Activated T-cell treated with anti-CD3 and anti-CD28 coated beads for 48 hours (primary cell): ENCODE measurements around the gene ROR2.
"Not testable (repeated sequence)": the region's sequence is repeated elsewhere in the genome, so short reads cannot be mapped to it uniquely, and the experiment has no call there.

Source experiments
- DNase-seq: peaks from one replicate; pipeline ENCODE4 v3.0.0-alpha.2; 2020; ENCODE audit warnings: low read depth

Gene ROR2

DNA sequence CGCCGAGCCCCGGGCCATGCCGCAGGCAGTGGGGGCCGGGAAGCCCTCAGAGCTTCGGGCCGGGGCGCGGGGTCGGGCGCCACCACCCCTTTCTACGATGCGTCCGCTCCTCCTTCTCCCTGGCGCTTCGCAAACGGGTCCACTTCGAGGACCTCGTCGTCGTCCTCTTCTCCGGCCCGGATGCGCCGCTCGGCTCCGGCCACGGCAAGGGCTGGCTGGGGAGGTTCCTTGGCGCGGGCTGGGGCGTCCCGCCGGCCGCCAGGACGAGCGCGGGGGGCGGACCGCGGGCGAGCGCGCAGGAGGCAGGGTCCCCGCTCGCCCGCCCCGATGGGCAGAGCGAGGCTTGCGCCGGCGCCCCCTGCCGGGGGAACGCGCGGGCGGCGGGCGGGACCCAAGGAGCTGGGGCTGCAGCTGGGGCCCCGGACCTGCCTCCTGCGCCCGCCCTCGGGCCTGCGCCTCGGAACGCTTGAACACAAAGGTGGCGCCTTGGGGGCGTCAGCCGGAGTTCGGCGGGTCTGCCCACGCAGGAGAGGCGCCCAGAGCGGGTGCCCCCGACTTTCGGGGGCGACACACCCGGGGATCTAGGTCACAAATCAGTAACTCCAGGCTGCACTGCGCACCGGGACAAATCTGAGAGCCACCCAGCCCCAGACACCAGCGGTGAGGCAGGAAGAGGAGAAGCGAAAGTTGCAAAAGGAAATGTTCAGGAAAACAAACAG is at the start of gene ROR2:
ROR2 (minus strand) TSS at position 283 of the 719 bp plus-strand sequence.
- DNase-seq: peak; percentile 61

- no peak for DNase-seq
Measured at GRCh38 chr9:91995000-91995655, 45.1 kb upstream of the ROR2 start.

GRCh38 chr9:91994422-91994821 is 44.4 kb upstream of the ROR2 start:
- DNase-seq: no peak

GRCh38 chr9:91992461-91993041 is 42.5 kb upstream of the ROR2 start:
- no peak for DNase-seq

DNA sequence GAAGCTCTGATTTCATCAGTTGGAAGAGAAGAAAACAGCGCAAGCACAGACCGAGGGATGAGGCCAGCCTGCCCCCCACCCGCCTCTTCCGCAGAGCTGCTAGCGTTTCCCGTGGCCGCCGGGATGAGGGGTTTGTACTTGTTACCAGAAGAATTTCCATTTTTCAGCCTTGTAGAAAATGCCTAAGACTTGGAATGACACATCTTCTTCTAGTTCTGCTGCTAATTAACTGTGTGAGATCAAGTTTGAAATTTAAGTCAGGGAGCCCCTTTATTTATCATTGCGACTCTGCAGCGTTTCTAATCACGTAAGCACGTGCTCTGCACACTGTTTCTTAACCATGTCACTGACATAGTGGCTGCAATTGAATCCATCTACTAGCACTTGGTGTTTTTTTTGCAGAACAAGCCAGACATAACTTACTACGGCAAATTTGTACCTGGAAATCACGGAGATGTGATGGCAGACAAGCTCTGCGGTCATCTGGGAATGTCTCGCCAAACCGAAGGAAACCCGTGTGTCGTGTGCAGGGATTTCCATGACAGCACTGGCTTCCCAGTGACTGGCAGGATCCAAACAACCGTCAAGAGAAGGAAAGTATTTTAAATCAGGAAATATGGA is 41.8 kb upstream of the ROR2 start:
- no peak for DNase-seq

GRCh38 chr9:91986248-91986647 is 36.2 kb upstream of the ROR2 start:
- no peak for DNase-seq

- DNase-seq: no peak
Measured at GRCh38 chr9:91985692-91986091, 35.7 kb upstream of the ROR2 start.

- DNase-seq: no peak
Measured at GRCh38 chr9:91978740-91979414, 28.8 kb upstream of the ROR2 start.

DNA sequence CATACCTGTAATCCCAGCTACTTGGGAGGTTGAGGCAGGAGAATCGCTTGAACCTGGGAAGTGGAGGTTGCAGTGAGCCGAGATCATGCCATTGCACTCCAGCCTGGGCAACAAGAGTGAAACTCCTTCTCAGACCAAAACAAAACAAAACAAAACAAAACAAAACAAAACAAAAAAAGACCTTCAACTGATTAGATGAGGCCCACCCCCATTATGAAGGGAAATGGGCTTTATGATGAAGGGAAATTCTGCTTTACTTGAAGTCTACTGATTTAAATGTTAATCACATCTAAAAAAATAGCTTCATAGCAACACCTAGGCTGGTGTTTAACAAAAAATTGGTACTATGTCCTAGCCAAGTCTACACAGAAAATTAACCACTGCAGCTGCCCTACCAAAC is 25.2 kb upstream of the ROR2 start:
- not testable (repeated sequence) for DNase-seq

DNA sequence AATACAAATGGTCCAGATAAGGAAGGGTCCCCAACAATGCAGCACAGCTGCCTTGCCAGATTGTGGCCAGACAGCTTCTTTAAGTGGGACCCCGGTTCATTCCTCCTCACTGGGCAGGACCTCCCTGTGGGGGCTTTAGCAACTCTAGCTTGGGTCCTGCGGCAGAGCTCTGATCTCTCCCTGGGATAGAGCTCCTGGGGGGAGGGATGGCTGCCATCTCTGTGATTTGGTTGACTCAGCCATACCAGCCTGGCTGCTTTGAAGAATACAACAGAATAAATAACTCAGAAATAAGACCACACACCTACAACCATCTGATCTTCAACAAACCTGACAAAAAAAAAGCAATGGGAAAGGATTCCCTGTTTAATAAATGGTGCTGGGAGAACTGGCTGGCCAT is 22.7 kb upstream of the ROR2 start:
- no peak for DNase-seq

DNA sequence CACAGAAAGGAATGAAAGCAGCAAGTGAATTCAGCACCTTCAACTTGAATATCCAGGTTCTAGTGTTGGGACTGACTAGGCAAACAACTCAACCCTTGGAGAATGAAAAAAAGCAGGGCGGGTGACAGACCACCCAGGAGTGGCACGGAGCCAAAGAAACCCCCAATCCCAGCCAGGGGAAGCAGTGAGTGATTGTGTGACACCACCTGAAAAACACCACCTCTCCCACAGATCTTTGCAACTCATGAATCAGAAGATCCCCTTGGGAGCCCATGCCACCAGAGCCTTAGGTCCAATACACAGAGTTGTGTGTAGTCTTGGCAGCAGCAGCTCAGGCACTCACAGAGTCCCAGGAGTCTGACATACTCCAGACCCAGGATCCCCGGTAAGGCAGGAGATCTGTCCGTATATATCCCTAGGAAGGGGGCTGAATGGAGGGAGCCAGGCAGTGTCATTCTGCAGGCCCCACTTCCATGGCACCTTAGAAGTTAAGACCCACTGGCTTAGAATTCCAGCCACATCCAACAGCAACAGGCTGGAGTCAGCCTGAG is 22.1 kb upstream of the ROR2 start:
- DNase-seq: no peak

- DNase-seq: no peak
Measured at GRCh38 chr9:91967259-91967658, 17.2 kb upstream of the ROR2 start.

DNA sequence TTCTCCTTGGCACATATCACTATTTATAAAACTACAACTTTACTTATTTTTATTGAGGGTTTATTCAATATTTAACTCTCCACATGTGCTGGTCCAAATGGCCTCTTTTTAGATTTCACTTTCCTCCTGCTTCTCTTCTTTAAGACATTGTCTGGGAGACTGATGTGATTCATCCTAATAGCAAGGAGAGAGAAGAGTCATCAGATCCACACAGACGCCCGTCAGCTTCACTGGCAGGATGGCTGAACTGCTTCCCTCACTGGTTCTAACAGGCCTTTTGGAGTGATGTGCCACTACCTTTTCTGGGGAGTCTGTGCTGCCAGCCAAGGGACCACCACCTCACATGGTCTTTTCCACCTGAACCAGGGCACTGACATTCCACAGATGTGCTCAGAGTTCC is 16.5 kb upstream of the ROR2 start:
- DNase-seq: no peak

DNA sequence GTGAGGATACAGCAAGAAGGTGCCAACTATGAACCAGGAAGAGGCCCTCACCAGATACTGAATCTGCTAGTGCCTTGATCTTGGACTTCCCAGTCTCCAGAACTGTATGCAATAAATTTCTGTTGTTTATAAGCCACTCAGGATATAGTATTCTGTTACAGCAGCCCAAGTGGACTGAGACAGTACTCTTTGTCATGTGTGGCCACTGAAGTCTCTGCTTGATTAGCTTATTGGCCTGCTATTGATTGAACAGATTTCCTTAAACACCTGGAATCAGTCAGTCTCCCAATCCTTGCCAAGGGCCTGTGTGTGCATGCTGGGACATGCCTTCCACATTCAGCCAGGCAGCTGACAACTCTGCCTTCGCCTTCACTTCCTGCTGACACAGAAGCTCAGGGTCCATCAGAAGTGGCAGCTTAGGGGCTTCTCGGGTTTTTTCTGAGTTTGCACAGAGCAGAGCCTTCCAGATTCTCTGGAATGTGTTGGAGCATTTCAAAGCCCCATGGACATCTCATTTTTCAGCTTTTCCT is 13.7 kb upstream of the ROR2 start:
- DNase-seq: no peak

DNA sequence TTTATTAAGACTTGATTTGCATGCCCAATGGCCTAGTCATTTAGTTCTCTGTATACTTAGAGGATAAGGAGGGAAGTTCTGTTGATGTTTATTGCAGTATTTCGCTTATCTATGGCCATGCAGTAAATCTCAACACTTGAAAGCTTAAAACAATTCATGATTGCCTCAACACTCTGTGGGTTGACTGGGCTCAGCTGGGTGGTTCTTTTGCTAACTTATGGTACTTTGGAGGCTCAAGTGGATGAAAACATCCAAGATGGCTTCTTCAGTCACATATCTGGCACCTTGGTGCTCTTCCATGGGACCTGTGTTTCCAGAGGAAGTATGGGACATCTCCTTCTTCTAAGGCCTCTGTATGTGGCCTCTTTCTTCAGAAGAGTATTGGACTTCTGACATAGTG is 10.3 kb upstream of the ROR2 start:
- no peak for DNase-seq

GRCh38 chr9:91958174-91958573 is 8.1 kb upstream of the ROR2 start:
- no peak for DNase-seq

- DNase-seq: peak; percentile 9
Measured at GRCh38 chr9:91954841-91955471, 4.9 kb upstream of the ROR2 start.

DNA sequence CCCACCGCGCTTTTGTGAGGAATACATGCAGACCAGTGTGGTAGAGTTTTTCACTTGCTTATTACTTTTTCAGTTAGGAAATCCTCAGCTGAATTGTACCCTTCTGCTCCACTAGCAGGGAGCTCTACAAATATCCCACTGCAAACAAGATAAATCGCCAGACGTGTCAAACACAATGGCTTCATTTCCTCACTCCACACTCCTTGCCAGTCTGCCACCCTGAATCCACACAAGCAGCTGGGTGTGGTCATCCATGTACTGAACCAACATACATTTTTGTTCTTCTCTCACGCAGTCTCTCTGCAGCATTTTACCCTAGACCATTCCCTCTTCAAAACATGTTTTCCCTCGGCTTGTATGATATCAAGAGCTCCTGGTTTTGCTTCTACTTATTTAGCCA is 3.7 kb upstream of the ROR2 start:
- no peak for DNase-seq

GRCh38 chr9:91951944-91952520 is 2.0 kb upstream of the ROR2 start:
- DNase-seq: no peak

- no peak for DNase-seq
Measured at GRCh38 chr9:91949392-91949945, 559 bp downstream of the ROR2 start.
